Measurements from ENCODE around the gene CATSPERZ. TPM values are rescaled to one million over a fixed set of nuclear protein-coding genes. Genes with fewer than 3 reads are reported as not detected.

Gene CATSPERZ
- total and polyA plus RNA-seq, 9 of the 15 experiments (the other 6 are each of a cell fraction or from before 2014, with no cell fraction given): 0.86 to 8.5 (median 3.5) TPM

DNA sequence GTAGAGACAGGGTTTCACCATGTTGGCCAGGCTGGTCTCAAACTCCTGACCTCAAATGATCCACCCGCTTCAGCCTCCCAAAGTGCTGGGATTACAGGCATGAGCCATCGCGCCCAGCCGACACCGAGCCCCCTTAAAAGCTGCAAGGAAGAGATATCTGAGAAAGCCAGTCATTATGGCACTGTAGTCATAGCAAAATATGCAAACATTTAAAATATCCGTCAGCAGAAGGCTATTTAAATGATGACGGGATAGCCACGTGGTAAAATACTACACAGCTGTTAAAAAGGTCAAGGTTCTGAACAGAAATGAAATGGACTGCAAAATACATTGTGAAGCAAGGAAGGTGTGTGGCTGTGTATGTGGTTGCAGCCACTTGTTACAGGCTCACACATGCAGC is 33.4 kb downstream of the CATSPERZ start (continued):
- TF ChIP-seq, protein P1, sequence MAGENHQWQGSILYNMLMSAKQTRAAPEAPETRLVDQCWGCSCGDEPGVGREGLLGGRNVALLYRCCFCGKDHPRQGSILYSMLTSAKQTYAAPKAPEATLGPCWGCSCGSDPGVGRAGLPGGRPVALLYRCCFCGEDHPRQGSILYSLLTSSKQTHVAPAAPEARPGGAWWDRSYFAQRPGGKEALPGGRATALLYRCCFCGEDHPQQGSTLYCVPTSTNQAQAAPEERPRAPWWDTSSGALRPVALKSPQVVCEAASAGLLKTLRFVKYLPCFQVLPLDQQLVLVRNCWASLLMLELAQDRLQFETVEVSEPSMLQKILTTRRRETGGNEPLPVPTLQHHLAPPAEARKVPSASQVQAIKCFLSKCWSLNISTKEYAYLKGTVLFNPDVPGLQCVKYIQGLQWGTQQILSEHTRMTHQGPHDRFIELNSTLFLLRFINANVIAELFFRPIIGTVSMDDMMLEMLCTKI (IDR thresholded peaks at IDR 0.05; ENCODE audit: partially characterized antibody): no peak
- peak; percentile 68 for TF ChIP-seq TAL1 (IDR thresholded peaks at IDR 0.05)
- no peak for TF ChIP-seq COPS2 (conservative IDR thresholded peaks at IDR 0.05)
- no peak for TF ChIP-seq ZNF695 (CRISPR knock-in tag; IDR thresholded peaks at IDR 0.05)
- TF ChIP-seq SP1 (CRISPR knock-in tag; IDR thresholded peaks at IDR 0.05): no peak
- TF ChIP-seq, protein P2, sequence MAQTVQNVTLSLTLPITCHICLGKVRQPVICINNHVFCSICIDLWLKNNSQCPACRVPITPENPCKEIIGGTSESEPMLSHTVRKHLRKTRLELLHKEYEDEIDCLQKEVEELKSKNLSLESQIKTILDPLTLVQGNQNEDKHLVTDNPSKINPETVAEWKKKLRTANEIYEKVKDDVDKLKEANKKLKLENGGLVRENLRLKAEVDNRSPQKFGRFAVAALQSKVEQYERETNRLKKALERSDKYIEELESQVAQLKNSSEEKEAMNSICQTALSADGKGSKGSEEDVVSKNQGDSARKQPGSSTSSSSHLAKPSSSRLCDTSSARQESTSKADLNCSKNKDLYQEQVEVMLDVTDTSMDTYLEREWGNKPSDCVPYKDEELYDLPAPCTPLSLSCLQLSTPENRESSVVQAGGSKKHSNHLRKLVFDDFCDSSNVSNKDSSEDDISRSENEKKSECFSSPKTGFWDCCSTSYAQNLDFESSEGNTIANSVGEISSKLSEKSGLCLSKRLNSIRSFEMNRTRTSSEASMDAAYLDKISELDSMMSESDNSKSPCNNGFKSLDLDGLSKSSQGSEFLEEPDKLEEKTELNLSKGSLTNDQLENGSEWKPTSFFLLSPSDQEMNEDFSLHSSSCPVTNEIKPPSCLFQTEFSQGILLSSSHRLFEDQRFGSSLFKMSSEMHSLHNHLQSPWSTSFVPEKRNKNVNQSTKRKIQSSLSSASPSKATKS (CRISPR knock-in tag; IDR thresholded peaks at IDR 0.05): no peak
- no peak for TF ChIP-seq ARHGAP35 (IDR thresholded peaks at IDR 0.05; ENCODE audit: partially characterized antibody)
- TF ChIP-seq FUS (optimal IDR thresholded peaks at IDR 0.05; ENCODE audit: low read depth, low read length): no peak
- no peak for TF ChIP-seq ATF1 (CRISPR knock-in tag; IDR thresholded peaks at IDR 0.05)
- TF ChIP-seq ATF1 (tag; IDR thresholded peaks at IDR 0.05): 0 out of 2 replicates have a peak, but pooled peaks have one; percentile 33
- no peak for TF ChIP-seq TFAM (CRISPR knock-in tag; conservative IDR thresholded peaks at IDR 0.05)
- no peak for TF ChIP-seq ZBTB1 (CRISPR knock-in tag; IDR thresholded peaks at IDR 0.05; ENCODE audit: borderline replicate concordance, low read depth)
- no peak for TF ChIP-seq ZFP1 (CRISPR knock-in tag; IDR thresholded peaks at IDR 0.05)
- no peak for TF ChIP-seq ZNF23 (CRISPR knock-in tag; IDR thresholded peaks at IDR 0.05)
- no peak for TF ChIP-seq ZNF408 (CRISPR knock-in tag; IDR thresholded peaks at IDR 0.05; ENCODE audit: low read depth)
- no peak for TF ChIP-seq SOX6 (IDR thresholded peaks at IDR 0.05)
- no peak for TF ChIP-seq MAZ (CRISPR knock-in tag; conservative IDR thresholded peaks at IDR 0.05 in 1 of 2, IDR thresholded peaks at IDR 0.05 in 1 of 2)
- no peak for TF ChIP-seq BCL6 (CRISPR knock-in tag; IDR thresholded peaks at IDR 0.05)
- TF ChIP-seq ZNF444 (CRISPR knock-in tag; IDR thresholded peaks at IDR 0.05): no peak
- no peak for TF ChIP-seq SIN3B (IDR thresholded peaks at IDR 0.05; ENCODE audit: low read depth)
- no peak for TF ChIP-seq STAT5A (IDR thresholded peaks at IDR 0.05; ENCODE audit: borderline replicate concordance, low read length)
- TF ChIP-seq, protein P3, sequence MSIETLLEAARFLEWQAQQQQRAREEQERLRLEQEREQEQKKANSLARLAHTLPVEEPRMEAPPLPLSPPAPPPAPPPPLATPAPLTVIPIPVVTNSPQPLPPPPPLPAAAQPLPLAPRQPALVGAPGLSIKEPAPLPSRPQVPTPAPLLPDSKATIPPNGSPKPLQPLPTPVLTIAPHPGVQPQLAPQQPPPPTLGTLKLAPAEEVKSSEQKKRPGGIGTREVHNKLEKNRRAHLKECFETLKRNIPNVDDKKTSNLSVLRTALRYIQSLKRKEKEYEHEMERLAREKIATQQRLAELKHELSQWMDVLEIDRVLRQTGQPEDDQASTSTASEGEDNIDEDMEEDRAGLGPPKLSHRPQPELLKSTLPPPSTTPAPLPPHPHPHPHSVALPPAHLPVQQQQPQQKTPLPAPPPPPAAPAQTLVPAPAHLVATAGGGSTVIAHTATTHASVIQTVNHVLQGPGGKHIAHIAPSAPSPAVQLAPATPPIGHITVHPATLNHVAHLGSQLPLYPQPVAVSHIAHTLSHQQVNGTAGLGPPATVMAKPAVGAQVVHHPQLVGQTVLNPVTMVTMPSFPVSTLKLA (conservative IDR thresholded peaks at IDR 0.05): peak; percentile 75 to 83
- no peak for TF ChIP-seq TARDBP (IDR thresholded peaks at IDR 0.05)
- TF ChIP-seq, protein P4, sequence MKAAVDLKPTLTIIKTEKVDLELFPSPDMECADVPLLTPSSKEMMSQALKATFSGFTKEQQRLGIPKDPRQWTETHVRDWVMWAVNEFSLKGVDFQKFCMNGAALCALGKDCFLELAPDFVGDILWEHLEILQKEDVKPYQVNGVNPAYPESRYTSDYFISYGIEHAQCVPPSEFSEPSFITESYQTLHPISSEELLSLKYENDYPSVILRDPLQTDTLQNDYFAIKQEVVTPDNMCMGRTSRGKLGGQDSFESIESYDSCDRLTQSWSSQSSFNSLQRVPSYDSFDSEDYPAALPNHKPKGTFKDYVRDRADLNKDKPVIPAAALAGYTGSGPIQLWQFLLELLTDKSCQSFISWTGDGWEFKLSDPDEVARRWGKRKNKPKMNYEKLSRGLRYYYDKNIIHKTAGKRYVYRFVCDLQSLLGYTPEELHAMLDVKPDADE (conservative IDR thresholded peaks at IDR 0.05; ENCODE audit: control insufficient read depth, low read depth, low read length): no peak
- TF ChIP-seq HNRNPLL (IDR thresholded peaks at IDR 0.05; ENCODE audit: low read depth, low read length, poor library complexity, severe bottlenecking): no peak
- TF ChIP-seq SMC3 (conservative IDR thresholded peaks at IDR 0.05; ENCODE audit: insufficient read depth, low read depth, low read length): no peak
